SK-N-MC (cell line): ENCODE results near the gene USP48.

Experiments used
- EZH2 ChIP-seq: fragments of 200-600 bp; sonication (generic); IDR thresholded peaks from one replicate; pipeline ENCODE4 v1.6.1; 2017; ENCODE audit warnings: antibody characterized with exemption
- FOXP2 ChIP-seq: optimal IDR thresholded peaks from 2 replicates; pipeline ENCODE3; 2011; ENCODE audit warnings: mild to moderate bottlenecking, moderate library complexity; ENCODE audit not compliant: insufficient read depth; ENCODE audit errors: extremely low read length, control extremely low read depth
- POLR2AphosphoS5 ChIP-seq: IDR thresholded peaks from 2 replicates; pipeline ENCODE4 v1.6.1; 2012; ENCODE audit warnings: mild to moderate bottlenecking, low read depth, low read length, borderline replicate concordance

GRCh38 chr1:21758614-21759013, 24.3 kb downstream of the USP48 start:
- no peak for TF ChIP-seq POLR2AphosphoS5
- no peak for TF ChIP-seq EZH2
- TF ChIP-seq FOXP2 = no peak
